ENCODE measurements around the gene GRWD1. TPM values are rescaled to one million over a fixed set of nuclear protein-coding genes. Genes with fewer than 3 reads are reported as not detected.

Gene GRWD1
- total and polyA plus RNA-seq, 2 of the 4 experiments (the other 2 are of a cell fraction), result 22.0 to 22.5 TPM

DNA sequence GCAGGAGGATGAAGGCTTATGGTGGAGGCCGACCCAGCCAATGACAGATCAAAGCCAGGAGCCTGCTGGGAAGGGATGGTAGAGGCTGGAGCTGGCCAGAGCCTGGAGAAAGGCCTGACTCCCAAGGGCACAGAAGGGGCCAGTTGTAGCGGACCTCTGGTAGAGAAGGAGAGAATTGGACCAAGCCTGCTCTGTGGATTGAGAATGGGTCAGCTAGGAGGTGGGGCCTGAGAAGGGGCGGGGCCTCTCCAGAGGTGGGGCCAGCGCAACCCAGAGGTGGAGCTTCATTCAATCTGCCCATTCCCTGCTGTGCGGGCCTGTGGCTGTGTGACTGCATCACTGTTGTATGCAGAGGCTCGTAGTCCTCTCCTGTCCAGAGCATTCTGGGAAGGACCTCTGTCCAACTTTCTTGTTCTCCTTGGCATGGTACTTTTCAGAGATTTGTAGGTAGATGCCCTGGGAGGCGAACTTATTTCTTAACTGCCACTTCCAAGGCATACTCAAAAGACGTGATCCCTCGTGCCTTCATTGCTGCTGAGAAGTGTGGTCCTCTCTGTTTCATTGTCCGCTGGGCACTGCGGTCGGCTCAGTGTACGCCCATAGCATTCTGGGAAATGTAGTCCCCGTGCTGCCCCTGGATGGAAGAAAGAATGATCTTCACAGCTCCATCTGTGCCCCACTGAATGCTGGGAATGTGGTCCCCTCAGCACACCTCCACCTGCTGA is 45.6 kb upstream of the GRWD1 start:
- H3K79me1 ChIP-seq (ENCODE audit: low read depth in 1 of 2, low read length in 2 of 2), result no peaks in the 10 kb centered on the region
- no peak overlapping the region for H3K23ac ChIP-seq (ENCODE audit: low read depth, low read length)
- H4K5ac ChIP-seq (ENCODE audit: low read depth, low read length), result no peak overlapping the region
- in situ Hi-C loops (cut with MboI; ENCODE audit: low sequenced_read_pairs), result no loop called here
- H2BK20ac ChIP-seq (ENCODE audit: low read depth, low read length), result no peak overlapping the region
- H4K8ac ChIP-seq (ENCODE audit: low read depth in 2 of 2, low read length in 2 of 2), result peak overlapping the region; percentile 29 to 79; a peak in 3 of 4 replicates
- H4K20me1 ChIP-seq (ENCODE audit: insufficient read depth, low read length), result no peaks in the 10 kb centered on the region; the same call in 1 of the 2 replicates
- ATAC-seq (ENCODE audit: low read depth), result peak; percentile 75
- no peak overlapping the region for H2BK15ac ChIP-seq (ENCODE audit: low read depth, low read length)
- BruUV-seq (replicated peaks), result no TSS peak
- H3K14ac ChIP-seq (replicated peaks; ENCODE audit: low read depth, low read length), result no peak overlapping the region
- H3K9me3 ChIP-seq (ENCODE audit: control insufficient read depth, insufficient read depth, low read length), result no peaks in the 10 kb centered on the region
- H3K9ac ChIP-seq (ENCODE audit: low read depth, low read length), result no peak overlapping the region
- dilution Hi-C loops (cut with HindIII; ENCODE audit: low sequenced_read_pairs, unreplicated experiment), result no loop called here
- no peaks in the 10 kb centered on the region for H3K36me3 ChIP-seq (ENCODE audit: control insufficient read depth, insufficient read depth, low read length)
- no peak overlapping the region for H3K56ac ChIP-seq (ENCODE audit: extremely low read depth, insufficient read depth, low read length)
- peak; percentile 55 for DNase-seq
- H2AK9ac ChIP-seq (replicated peaks; ENCODE audit: low read depth, low read length, poor library complexity), result peak overlapping the region; percentile 72
- H3K4ac ChIP-seq (ENCODE audit: low read depth, low read length), result no peak overlapping the region
- no peak overlapping the region for H4K91ac ChIP-seq (ENCODE audit: insufficient read depth, low read depth, low read length)
- no peak overlapping the region for H2BK120ac ChIP-seq (ENCODE audit: low read depth, low read length)
- peak overlapping the region; percentile 60; the same call in 1 of the 2 replicates for H3K4me2 ChIP-seq (ENCODE audit: low read depth, low read length)
- H2AFZ ChIP-seq (replicated peaks; ENCODE audit: low read length, poor library complexity), result peak overlapping the region; percentile 83
- intact Hi-C loops (cut with micrococcal nuclease), result no loop called here
- no peak for TF ChIP-seq FOS (IDR thresholded peaks at IDR 0.05; ENCODE audit: low read depth, low read length)
- TF ChIP-seq CHD1 (IDR thresholded peaks at IDR 0.05; ENCODE audit: low read depth, low read length), result no peak
- no peak for TF ChIP-seq RAD21 (IDR thresholded peaks at IDR 0.05; ENCODE audit: low read length)
- no peak for TF ChIP-seq RFX5 (IDR thresholded peaks at IDR 0.05; ENCODE audit: low read depth, low read length)
- TF ChIP-seq BHLHE40 (IDR thresholded peaks at IDR 0.05; ENCODE audit: low read depth, low read length), result no peak
- TF ChIP-seq, protein P1, sequence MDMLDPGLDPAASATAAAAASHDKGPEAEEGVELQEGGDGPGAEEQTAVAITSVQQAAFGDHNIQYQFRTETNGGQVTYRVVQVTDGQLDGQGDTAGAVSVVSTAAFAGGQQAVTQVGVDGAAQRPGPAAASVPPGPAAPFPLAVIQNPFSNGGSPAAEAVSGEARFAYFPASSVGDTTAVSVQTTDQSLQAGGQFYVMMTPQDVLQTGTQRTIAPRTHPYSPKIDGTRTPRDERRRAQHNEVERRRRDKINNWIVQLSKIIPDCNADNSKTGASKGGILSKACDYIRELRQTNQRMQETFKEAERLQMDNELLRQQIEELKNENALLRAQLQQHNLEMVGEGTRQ (IDR thresholded peaks at IDR 0.05; ENCODE audit: low read depth, low read length), result no peak
- no peak for TF ChIP-seq MAZ (IDR thresholded peaks at IDR 0.05; ENCODE audit: borderline replicate concordance, low read depth, low read length)
- no peak for TF ChIP-seq RCOR1 (IDR thresholded peaks at IDR 0.05; ENCODE audit: insufficient replicate concordance, low read length)
- no peak for TF ChIP-seq POLR2A (IDR thresholded peaks at IDR 0.05; ENCODE audit: low read depth, low read length)
- no peak for TF ChIP-seq CEBPB (IDR thresholded peaks at IDR 0.05; ENCODE audit: low read depth, low read length)
- TF ChIP-seq NFE2L2 (IDR thresholded peaks at IDR 0.05; ENCODE audit: low read depth, low read length), result no peak
- TF ChIP-seq, protein P2, sequence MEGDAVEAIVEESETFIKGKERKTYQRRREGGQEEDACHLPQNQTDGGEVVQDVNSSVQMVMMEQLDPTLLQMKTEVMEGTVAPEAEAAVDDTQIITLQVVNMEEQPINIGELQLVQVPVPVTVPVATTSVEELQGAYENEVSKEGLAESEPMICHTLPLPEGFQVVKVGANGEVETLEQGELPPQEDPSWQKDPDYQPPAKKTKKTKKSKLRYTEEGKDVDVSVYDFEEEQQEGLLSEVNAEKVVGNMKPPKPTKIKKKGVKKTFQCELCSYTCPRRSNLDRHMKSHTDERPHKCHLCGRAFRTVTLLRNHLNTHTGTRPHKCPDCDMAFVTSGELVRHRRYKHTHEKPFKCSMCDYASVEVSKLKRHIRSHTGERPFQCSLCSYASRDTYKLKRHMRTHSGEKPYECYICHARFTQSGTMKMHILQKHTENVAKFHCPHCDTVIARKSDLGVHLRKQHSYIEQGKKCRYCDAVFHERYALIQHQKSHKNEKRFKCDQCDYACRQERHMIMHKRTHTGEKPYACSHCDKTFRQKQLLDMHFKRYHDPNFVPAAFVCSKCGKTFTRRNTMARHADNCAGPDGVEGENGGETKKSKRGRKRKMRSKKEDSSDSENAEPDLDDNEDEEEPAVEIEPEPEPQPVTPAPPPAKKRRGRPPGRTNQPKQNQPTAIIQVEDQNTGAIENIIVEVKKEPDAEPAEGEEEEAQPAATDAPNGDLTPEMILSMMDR (conservative IDR thresholded peaks at IDR 0.05; ENCODE audit: low read depth, low read length), result no peak
- TF ChIP-seq, protein P3, sequence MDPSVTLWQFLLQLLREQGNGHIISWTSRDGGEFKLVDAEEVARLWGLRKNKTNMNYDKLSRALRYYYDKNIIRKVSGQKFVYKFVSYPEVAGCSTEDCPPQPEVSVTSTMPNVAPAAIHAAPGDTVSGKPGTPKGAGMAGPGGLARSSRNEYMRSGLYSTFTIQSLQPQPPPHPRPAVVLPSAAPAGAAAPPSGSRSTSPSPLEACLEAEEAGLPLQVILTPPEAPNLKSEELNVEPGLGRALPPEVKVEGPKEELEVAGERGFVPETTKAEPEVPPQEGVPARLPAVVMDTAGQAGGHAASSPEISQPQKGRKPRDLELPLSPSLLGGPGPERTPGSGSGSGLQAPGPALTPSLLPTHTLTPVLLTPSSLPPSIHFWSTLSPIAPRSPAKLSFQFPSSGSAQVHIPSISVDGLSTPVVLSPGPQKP (IDR thresholded peaks at IDR 0.05; ENCODE audit: borderline replicate concordance, low read depth, low read length), result no peak
- no peak for TF ChIP-seq MAFK (IDR thresholded peaks at IDR 0.05; ENCODE audit: low read depth, low read length)
- ChIA-PET POLR2A (ENCODE audit: unreplicated experiment) (no interaction called here), CTCF (interaction anchor here (0.6 to 1.2 kb wide), 2 partner anchors 8 to 60 kb away, joined by 3 to 4 read pairs; no protein-coding TSS in a partner anchor)
- WGBS, 2 experiments (ENCODE audit: extremely low coverage in 2 of 2, insufficient read length in 1 of 2), result 53% methylated on average over 5 of the region's 14 CpGs; no CpG with 5 or more reads in 1 of the 2 experiments
- peak overlapping the region; percentile 8; the same call in 1 of the 2 replicates for H3K18ac ChIP-seq (ENCODE audit: low read depth, low read length)
- H3K9me1 ChIP-seq (ENCODE audit: insufficient read depth, low read length), result peaks cover 3% of the 10 kb centered on the region; the same call in 1 of the 2 replicates
- H3K27ac ChIP-seq (ENCODE audit: insufficient read depth, low read length), result no peak overlapping the region
- H2BK5ac ChIP-seq (ENCODE audit: low read depth, low read length, poor library complexity, severe bottlenecking), result peak overlapping the region; percentile 22
- H3K4me1 ChIP-seq (ENCODE audit: control insufficient read depth, insufficient read depth, low read length), result no peaks in the 10 kb centered on the region
- peak overlapping the region; percentile 25; the same call in 1 of the 2 replicates for H3K4me3 ChIP-seq (ENCODE audit: insufficient read depth, low read depth, low read length)
- no peak overlapping the region; the same call in 1 of the 2 replicates for H2AK5ac ChIP-seq (ENCODE audit: low read depth, low read length)
- H3K27me3 ChIP-seq (ENCODE audit: control insufficient read depth, insufficient read depth, low read length), result peaks cover 30% of the 10 kb centered on the region
